Common myeloid progenitor, CD34-positive (primary cell): ENCODE measurements around the gene MDM2.

Source experiments
- CTCF ChIA-PET: fragments of 350-600 bp; sonication (Branson Sonifier 250); formaldehyde crosslinking; loops from one replicate; lab custom pipeline; 2021; ENCODE audit warnings: antibody characterized with exemption; lab: Charles Lee
- POLR2A ChIA-PET: fragments of 350-600 bp; sonication (Branson Sonifier 250); formaldehyde crosslinking; loops from one replicate; lab custom pipeline; 2021; ENCODE audit warnings: antibody characterized with exemption; lab: Charles Lee
- DNase-seq, 3 donors: peaks; one replicate each; pipeline versions ENCODE4 v3.0.0 to v3.0.0-alpha.2; 2013
- H3K27ac ChIP-seq, 2 experiments: 1 replicate in 1 of 2; 2 replicates in 1 of 2; pipeline ENCODE4 v1.7.0; 2013; ENCODE audit warnings: inconsistent platforms in 2 of 2, low read length in 2 of 2, mild to moderate bottlenecking in 2 of 2, low read depth in 1 of 2, moderate library complexity in 1 of 2; ENCODE audit not compliant: severe bottlenecking in 2 of 2, insufficient read depth in 1 of 2, poor library complexity in 1 of 2
- H3K27me3 ChIP-seq, 5 experiments: replicated peaks in 2 of 5; 1 replicate in 3 of 5; 2 replicates in 2 of 5; pipeline versions ENCODE4 v1.6.1 to v1.7.0; 2013; ENCODE audit warnings: low read length in 4 of 5, mild to moderate bottlenecking in 2 of 5, moderate library complexity in 2 of 5, inconsistent platforms in 1 of 5; ENCODE audit not compliant: insufficient read depth in 5 of 5, control insufficient read depth in 4 of 5
- H3K36me3 ChIP-seq, 4 experiments: 1 replicate in 2 of 4; 2 replicates in 2 of 4; pipeline versions ENCODE4 v1.6.1 to v1.7.0; 2013; ENCODE audit warnings: low read length in 3 of 4, control low read depth in 1 of 4, mild to moderate bottlenecking in 1 of 4; ENCODE audit not compliant: control insufficient read depth in 4 of 4, insufficient read depth in 4 of 4
- H3K4me1 ChIP-seq, 4 experiments: 1 replicate in 3 of 4; 2 replicates in 1 of 4; pipeline versions ENCODE4 v1.6.1 to v1.7.1; 2013; ENCODE audit warnings: low read length in 3 of 4, mild to moderate bottlenecking in 3 of 4, control low read depth in 1 of 4, inconsistent platforms in 1 of 4, moderate library complexity in 1 of 4; ENCODE audit not compliant: control insufficient read depth in 4 of 4, insufficient read depth in 4 of 4; ENCODE audit errors: control extremely low read depth in 1 of 4
- H3K4me3 ChIP-seq, 7 experiments: 1 replicate in 4 of 7; 2 replicates in 3 of 7; pipeline versions ENCODE4 v1.5.1 to v1.7.0; 2013; ENCODE audit warnings: mild to moderate bottlenecking in 7 of 7, low read length in 6 of 7, moderate library complexity in 6 of 7, inconsistent platforms in 2 of 7, low read depth in 2 of 7, control low read depth in 1 of 7; ENCODE audit not compliant: insufficient read depth in 4 of 7, control insufficient read depth in 1 of 7; ENCODE audit errors: extremely low read depth in 1 of 7
- H3K9me3 ChIP-seq, 5 experiments: 1 replicate in 4 of 5; 2 replicates in 1 of 5; pipeline versions ENCODE4 v1.6.1 to v1.7.1; 2013; ENCODE audit warnings: low read length in 4 of 5, mild to moderate bottlenecking in 2 of 5, inconsistent platforms in 1 of 5, low read depth in 1 of 5, moderate library complexity in 1 of 5; ENCODE audit not compliant: control insufficient read depth in 4 of 5, insufficient read depth in 2 of 5; ENCODE audit errors: control extremely low read depth in 1 of 5
- WGBS: methylation state at CpG from one replicate; pipeline ENCODE4 v1.1.5; 2013; ENCODE audit not compliant: insufficient coverage; 5-methylcytosine and 5-hydroxymethylcytosine counted together

MDM2 gene

GRCh38 chr12:68846811-68847210 is 38.8 kb downstream of the MDM2 start:
- ChIA-PET CTCF (no interaction called here), POLR2A (no interaction called here)
- H3K36me3 ChIP-seq = peaks cover 2 to 18% (median 7%) of the 10 kb centered on the region in 4 experiments
- H3K9me3 ChIP-seq = no peaks in the 10 kb centered on the region
- WGBS = 100% methylated on average over 1 of the region's 3 CpGs
- H3K27ac ChIP-seq = peak overlapping the region in 1 of 2 experiments; percentile 2
- no peak overlapping the region for H3K4me3 ChIP-seq
- no peaks in the 10 kb centered on the region for H3K27me3 ChIP-seq
- no peak for DNase-seq
- no peaks in the 10 kb centered on the region for H3K4me1 ChIP-seq

- Histone ChIP-seq H3K4me1 (no peaks in the 10 kb centered on the region), H3K27me3 (peaks cover 0 to 2% (median 0%) of the 10 kb centered on the region in 5 experiments), H3K36me3 (peaks cover 0 to 2% (median 0%) of the 10 kb centered on the region in 4 experiments), H3K9me3 (no peaks in the 10 kb centered on the region), H3K27ac (no peak overlapping the region), H3K4me3 (no peak overlapping the region)
- ChIA-PET CTCF (no interaction called here), POLR2A (no interaction called here)
- DNase-seq = no peak
- WGBS = no CpG with 5 or more reads among the region's 4 CpGs
Measured at GRCh38 chr12:68850390-68850789, 42.4 kb downstream of the MDM2 start.

- H3K4me3 ChIP-seq = no peak overlapping the region
- WGBS = no CpG with 5 or more reads among the region's 2 CpGs
- POLR2A ChIA-PET = no interaction called here
- H3K27me3 ChIP-seq = peaks cover 0 to 2% (median 0%) of the 10 kb centered on the region in 5 experiments
- no peak for DNase-seq
- no peaks in the 10 kb centered on the region for H3K9me3 ChIP-seq
- no peak overlapping the region for H3K27ac ChIP-seq
- no peaks in the 10 kb centered on the region for H3K36me3 ChIP-seq
- H3K4me1 ChIP-seq = no peaks in the 10 kb centered on the region
- CTCF ChIA-PET = interaction anchor here (0.5 kb wide), 1 partner anchor 19 kb away, joined by 3 read pairs; no protein-coding TSS in a partner anchor
Measured at GRCh38 chr12:68851592-68852306, 43.8 kb downstream of the MDM2 start.

- H3K27me3 ChIP-seq = peaks cover 0 to 2% (median 0%) of the 10 kb centered on the region in 5 experiments
- no peak for DNase-seq
- ChIA-PET POLR2A (no interaction called here), CTCF (interaction anchor here (1.0 to 1.5 kb wide), 3 partner anchors 11 to 25 kb away, joined by 3 to 4 read pairs (median 3); no protein-coding TSS in a partner anchor)
- H3K4me3 ChIP-seq = no peak overlapping the region
- no peaks in the 10 kb centered on the region for H3K36me3 ChIP-seq
- H3K27ac ChIP-seq = no peak overlapping the region
- H3K4me1 ChIP-seq = no peaks in the 10 kb centered on the region
- no peaks in the 10 kb centered on the region for H3K9me3 ChIP-seq
- 100% methylated on average over 1 of the region's 3 CpGs for WGBS
Measured at GRCh38 chr12:68853396-68854077, 45.6 kb downstream of the MDM2 start.

GRCh38 chr12:68854078-68854468 is 46.1 kb downstream of the MDM2 start:
- Histone ChIP-seq H3K4me3 (no peak overlapping the region), H3K36me3 (no peaks in the 10 kb centered on the region), H3K9me3 (no peaks in the 10 kb centered on the region), H3K4me1 (no peaks in the 10 kb centered on the region), H3K27me3 (peaks cover 0 to 2% (median 0%) of the 10 kb centered on the region in 5 experiments), H3K27ac (no peak overlapping the region)
- WGBS = 91% methylated on average over 2 of the region's 2 CpGs
- DNase-seq = no peak
- CTCF ChIA-PET = interaction anchor here (0.6 to 1.6 kb wide), 4 partner anchors 9 to 26 kb away, joined by 3 to 4 read pairs (median 4); no protein-coding TSS in a partner anchor
- POLR2A ChIA-PET = no interaction called here

- CTCF ChIA-PET = interaction anchor here (0.6 to 1.6 kb wide), 4 partner anchors 8 to 26 kb away, joined by 3 to 4 read pairs (median 4); no protein-coding TSS in a partner anchor
- WGBS = 94% methylated on average over 2 of the region's 3 CpGs
- POLR2A ChIA-PET = no interaction called here
Measured at GRCh38 chr12:68854554-68854953, 46.6 kb downstream of the MDM2 start.

GRCh38 chr12:68855111-68855510 is 47.1 kb downstream of the MDM2 start:
- H3K4me1 ChIP-seq = no peaks in the 10 kb centered on the region
- POLR2A ChIA-PET = no interaction called here
- CTCF ChIA-PET = interaction anchor here (0.6 to 1.6 kb wide), 3 partner anchors 14 to 203 kb away, joined by 3 to 4 read pairs (median 3); no protein-coding TSS in a partner anchor

More at GRCh38 chr12:68854554-68854953, 46.6 kb downstream of the MDM2 start:
- DNase-seq = no peak
- Histone ChIP-seq H3K4me3 (no peak overlapping the region), H3K9me3 (no peaks in the 10 kb centered on the region), H3K4me1 (no peaks in the 10 kb centered on the region), H3K27me3 (peaks cover 0 to 2% (median 0%) of the 10 kb centered on the region in 5 experiments), H3K27ac (no peak overlapping the region), H3K36me3 (no peaks in the 10 kb centered on the region)

More at GRCh38 chr12:68855111-68855510, 47.1 kb downstream of the MDM2 start:
- Histone ChIP-seq H3K27ac (no peak overlapping the region), H3K4me3 (no peak overlapping the region), H3K36me3 (no peaks in the 10 kb centered on the region), H3K9me3 (no peaks in the 10 kb centered on the region), H3K27me3 (peaks cover 0 to 2% (median 0%) of the 10 kb centered on the region in 5 experiments)
- 100% methylated on average over 2 of the region's 3 CpGs for WGBS
- DNase-seq = no peak
